Erythroblast (primary cell): ENCODE data around the gene SNRNP25.

Source experiments
- GATA1 ChIP-seq: IDR thresholded peaks from 2 replicates; pipeline ENCODE4 v1.6.1; 2011; ENCODE audit warnings: low read depth, mild to moderate bottlenecking, control low read depth, low read length, moderate library complexity
- POLR2A ChIP-seq: IDR thresholded peaks from 2 replicates; pipeline ENCODE4 v1.6.1; 2011; ENCODE audit warnings: mild to moderate bottlenecking, low read length

GRCh38 chr16:63466-63865 lies 9.8 kb downstream of the SNRNP25 start:
- TF ChIP-seq POLR2A, result no peak
- TF ChIP-seq GATA1, result no peak
